IMR-90 (cell line): ENCODE data around the gene IDH3A. TPM values are rescaled to one million over a fixed set of nuclear protein-coding genes. Genes with fewer than 3 reads are reported as not detected.

Experiments used
- ATAC-seq: fragments of 200-7000 bp; cut with Tn5 transposase; 2 replicates; pipeline ENCODE4 v1.9.1; 2020; ENCODE audit warnings: low read depth, mild to moderate bottlenecking, moderate library complexity
- BruUV-seq: library from RNA; stranded (reverse); fragments of 400-500 nt; replicated peaks from 2 replicates; lab custom pipeline; 2021; lab: Mats Ljungman, UMichigan
- CTCF ChIA-PET: fragments of 300-600 bp; formaldehyde crosslinking; extraction: SDS; loops from one replicate; lab custom pipeline; 2021; ENCODE audit warnings: antibody characterized with exemption; lab: Yijun Ruan, JAX
- POLR2A ChIA-PET: fragments of 300-600 bp; sonication (Branson Sonifier 250); formaldehyde crosslinking; loops from one replicate; lab custom pipeline; 2022; ENCODE audit warnings: antibody characterized with exemption; ENCODE audit not compliant: unreplicated experiment; lab: Charles Lee
- DNase-seq: peaks from one replicate; pipeline ENCODE4 v3.0.0; 2013
- H2AFZ ChIP-seq: replicated peaks from 2 replicates; pipeline ENCODE3; 2013; ENCODE audit warnings: low read length, mild to moderate bottlenecking; ENCODE audit not compliant: poor library complexity
- H2AK5ac ChIP-seq: 2 replicates; pipeline ENCODE4 v1.6.1; 2013; ENCODE audit warnings: low read depth, low read length, inconsistent platforms
- H2AK9ac ChIP-seq: replicated peaks from 2 replicates; pipeline ENCODE3; 2013; ENCODE audit warnings: mild to moderate bottlenecking, low read depth, low read length, moderate library complexity; ENCODE audit not compliant: poor library complexity
- H2BK120ac ChIP-seq: 2 replicates; pipeline ENCODE4 v1.6.1; 2013; ENCODE audit warnings: low read depth, low read length, inconsistent platforms
- H2BK15ac ChIP-seq: 3 replicates; pipeline ENCODE4 v1.6.1; 2013; ENCODE audit warnings: low read depth, low read length, inconsistent platforms
- H2BK20ac ChIP-seq: 2 replicates; pipeline ENCODE4 v1.6.1; 2013; ENCODE audit warnings: low read depth, mild to moderate bottlenecking, inconsistent platforms, low read length, moderate library complexity
- H2BK5ac ChIP-seq: 2 replicates; pipeline ENCODE4 v1.6.1; 2013; ENCODE audit warnings: mild to moderate bottlenecking, low read depth, low read length, inconsistent platforms; ENCODE audit not compliant: poor library complexity, severe bottlenecking
- H3K14ac ChIP-seq: replicated peaks from 2 replicates; pipeline ENCODE4 v1.6.1; 2013; ENCODE audit warnings: low read depth, low read length, inconsistent platforms
- H3K18ac ChIP-seq: 2 replicates; pipeline ENCODE4 v1.6.1; 2013; ENCODE audit warnings: low read depth, low read length, control low read depth
- H3K23ac ChIP-seq: 2 replicates; pipeline ENCODE4 v1.6.1; 2013; ENCODE audit warnings: low read depth, low read length, inconsistent platforms
- H3K27ac ChIP-seq: 2 replicates; pipeline ENCODE4 v1.5.1; 2013; ENCODE audit warnings: mild to moderate bottlenecking, control low read depth, low read length; ENCODE audit not compliant: insufficient read depth
- H3K27me3 ChIP-seq: 2 replicates; pipeline ENCODE4 v1.6.1; 2013; ENCODE audit warnings: low read length; ENCODE audit not compliant: control insufficient read depth, insufficient read depth
- H3K36me3 ChIP-seq: 2 replicates; pipeline ENCODE4 v1.6.1; 2013; ENCODE audit warnings: low read length, mixed read lengths; ENCODE audit not compliant: control insufficient read depth, insufficient read depth
- H3K4ac ChIP-seq: 2 replicates; pipeline ENCODE4 v1.6.1; 2013; ENCODE audit warnings: low read depth, low read length, inconsistent platforms
- H3K4me1 ChIP-seq: 2 replicates; pipeline ENCODE4 v1.6.1; 2013; ENCODE audit warnings: low read length, mixed read lengths; ENCODE audit not compliant: control insufficient read depth, insufficient read depth
- H3K4me2 ChIP-seq: 2 replicates; pipeline ENCODE4 v1.6.1; 2013; ENCODE audit warnings: low read depth, mild to moderate bottlenecking, control low read depth, low read length, moderate library complexity
- H3K4me3 ChIP-seq: 2 replicates; pipeline ENCODE4 v1.5.1; 2013; ENCODE audit warnings: low read depth, mild to moderate bottlenecking, control low read depth, low read length, moderate library complexity; ENCODE audit not compliant: insufficient read depth
- H3K56ac ChIP-seq: 2 replicates; pipeline ENCODE4 v1.6.1; 2013; ENCODE audit warnings: low read length, inconsistent platforms; ENCODE audit not compliant: insufficient read depth; ENCODE audit errors: extremely low read depth
- H3K79me1 ChIP-seq, 2 experiments: 2 replicates each; pipeline ENCODE4 v1.6.1; 2013; ENCODE audit warnings: low read length in 2 of 2, inconsistent platforms in 1 of 2, low read depth in 1 of 2
- H3K9ac ChIP-seq: 2 replicates; pipeline ENCODE4 v1.6.1; 2013; ENCODE audit warnings: low read depth, low read length, control low read depth
- H3K9me1 ChIP-seq: 2 replicates; pipeline ENCODE4 v1.6.1; 2013; ENCODE audit warnings: low read length, inconsistent platforms; ENCODE audit not compliant: insufficient read depth
- H3K9me3 ChIP-seq: 2 replicates; pipeline ENCODE4 v1.6.1; 2013; ENCODE audit warnings: low read length; ENCODE audit not compliant: control insufficient read depth, insufficient read depth
- H4K20me1 ChIP-seq: 2 replicates; pipeline ENCODE4 v1.6.1; 2013; ENCODE audit warnings: low read length, inconsistent platforms; ENCODE audit not compliant: insufficient read depth
- H4K5ac ChIP-seq: 2 replicates; pipeline ENCODE4 v1.6.1; 2013; ENCODE audit warnings: mild to moderate bottlenecking, low read depth, low read length, control low read depth
- H4K8ac ChIP-seq, 2 experiments: 2 replicates each; pipeline ENCODE4 v1.6.1; 2013; ENCODE audit warnings: low read depth in 2 of 2, low read length in 2 of 2, control low read depth in 1 of 2, inconsistent platforms in 1 of 2
- H4K91ac ChIP-seq: 2 replicates; pipeline ENCODE4 v1.6.1; 2013; ENCODE audit warnings: low read depth, low read length, inconsistent platforms; ENCODE audit not compliant: insufficient read depth
- CHD1 ChIP-seq: IDR thresholded peaks from 2 replicates; pipeline ENCODE4 v1.6.1; 2012; ENCODE audit warnings: low read depth, low read length, improper control_type of control experiment
- FOS ChIP-seq: fragments of 150-350 bp; IDR thresholded peaks from 2 replicates; pipeline ENCODE4 v1.6.1; 2016; ENCODE audit warnings: low read depth, low read length
- WGBS, 2 experiments: methylation state at CpG; one replicate each; pipeline versions ENCODE4 v1.1.5 to v1.1.7; 2013; ENCODE audit warnings: missing lambda C conversion rate in 2 of 2; ENCODE audit not compliant: insufficient read length in 1 of 2; ENCODE audit errors: extremely low coverage in 2 of 2; 5-methylcytosine and 5-hydroxymethylcytosine counted together
- dilution Hi-C: fragments of 300-500 bp; cut with HindIII; formaldehyde crosslinking; loops from one replicate; pipeline ENCODE4 v1.14.3; 2018; ENCODE audit warnings: low sequenced_read_pairs; ENCODE audit not compliant: unreplicated experiment
- in situ Hi-C: fragments of 300-500 bp; cut with MboI; formaldehyde crosslinking; loops from 3 replicates; pipeline ENCODE4 v1.14.3; 2019; ENCODE audit warnings: low sequenced_read_pairs, inconsistent platforms, mixed read lengths
- intact Hi-C: fragments of 100-400 bp; cut with micrococcal nuclease; formaldehyde crosslinking; loops from 2 replicates; pipeline ENCODE4 v1.10.0; 2022
- polyA plus RNA-seq, 3 experiments: library from polyadenylated mRNA; depleted of rRNA; stranded (reverse); fragments of >200 nt; gene quantifications; 2 replicates each; pipeline ENCODE4 v1.2.3, GENCODE V29; 2012; ENCODE audit warnings: low replicate concordance in 1 of 3
- total RNA-seq: library from RNA; depleted of rRNA; stranded (reverse); fragments of >200 nt; gene quantifications from 2 replicates; pipeline ENCODE4 v1.2.3, GENCODE V29; 2012

Gene IDH3A
- total and polyA plus RNA-seq, 2 of the 4 experiments (the other 2 are of a cell fraction), result 34.5 to 47.7 TPM

- Histone ChIP-seq H3K27me3 (peaks cover 5% of the 10 kb centered on the region; the same call in 1 of the 2 replicates), H2BK120ac (no peak overlapping the region), H4K20me1 (no peaks in the 10 kb centered on the region), H2BK5ac (no peak overlapping the region), H4K91ac (no peak overlapping the region), H3K23ac (no peak overlapping the region), H3K36me3 (no peaks in the 10 kb centered on the region), H3K9ac (no peak overlapping the region), H3K27ac (no peak overlapping the region), H3K9me3 (no peaks in the 10 kb centered on the region), H2BK15ac (no peak overlapping the region), H2BK20ac (no peak overlapping the region), H3K4me1 (peaks cover 6% of the 10 kb centered on the region; the same call in 1 of the 2 replicates), H3K14ac (no peak overlapping the region), H2AK5ac (no peak overlapping the region), H2AK9ac (no peak overlapping the region), H3K18ac (no peak overlapping the region), H4K8ac (no peak overlapping the region), H3K9me1 (peaks cover 3% of the 10 kb centered on the region; the same call in 1 of the 2 replicates), H2AFZ (peak overlapping the region; percentile 0), H4K5ac (no peak overlapping the region), H3K4me3 (no peak overlapping the region), H3K4me2 (no peak overlapping the region), H3K56ac (no peak overlapping the region), H3K79me1 (no peaks in the 10 kb centered on the region), H3K4ac (no peak overlapping the region)
- WGBS, 2 experiments, result 100% methylated on average over 1 of the region's 9 CpGs; no CpG with 5 or more reads in 1 of the 2 experiments
- dilution Hi-C loops, result no loop called here
- no peak for ATAC-seq
- no peak for TF ChIP-seq FOS
- no peak for TF ChIP-seq CHD1
- in situ Hi-C loops, result no loop called here
- intact Hi-C loops, result no loop called here
- no TSS peak for BruUV-seq
- CTCF ChIA-PET, result interaction anchor here (0.6 kb wide), 1 partner anchor 96 kb away, joined by 4 read pairs; no protein-coding TSS in a partner anchor
- POLR2A ChIA-PET, result no interaction called here
- no peak for DNase-seq
These were observed 60.6 kb downstream of the IDH3A start for GRCh38 chr15:78209646-78210348.
